WTC11 (cell line): Measurements from ENCODE around the gene REL. TPM values are rescaled to one million over a fixed set of nuclear protein-coding genes. Genes with fewer than 3 reads are reported as not detected.

Source experiments
- ATAC-seq: fragments of 200-7000 bp; cut with Tn5 transposase; 2 replicates; pipeline ENCODE4 v1.10.0; 2021; ENCODE audit warnings: mild to moderate bottlenecking, moderate library complexity
- CTCF ChIA-PET: fragments of 300-600 bp; sonication (Branson Sonifier 250); formaldehyde crosslinking; loops from one replicate; lab custom pipeline; 2021; ENCODE audit warnings: antibody characterized with exemption; lab: Charles Lee
- POLR2A ChIA-PET: fragments of 350-600 bp; sonication (Branson Sonifier 250); formaldehyde crosslinking; loops from one replicate; lab custom pipeline; 2021; ENCODE audit warnings: antibody characterized with exemption; lab: Charles Lee
- DNase-seq: peaks from one replicate; pipeline ENCODE4 v3.0.0; 2021; ENCODE audit warnings: low spot score
- H3K27ac Mint-ChIP-seq: 2 replicates; pipeline ENCODE4 v1.8.0; 2021; ENCODE audit warnings: mixed read lengths
- H3K27me3 Mint-ChIP-seq: 2 replicates; pipeline ENCODE4 v1.8.0; 2021; ENCODE audit warnings: low read depth, mild to moderate bottlenecking, moderate library complexity, mixed read lengths
- H3K36me3 Mint-ChIP-seq: 2 replicates; pipeline ENCODE4 v1.8.0; 2021; ENCODE audit warnings: mixed read lengths
- H3K4me1 Mint-ChIP-seq: 2 replicates; pipeline ENCODE4 v1.8.0; 2022; ENCODE audit warnings: mixed read lengths
- H3K4me3 Mint-ChIP-seq: 2 replicates; pipeline ENCODE4 v1.8.0; 2021; ENCODE audit warnings: mild to moderate bottlenecking, moderate library complexity, mixed read lengths
- H3K9me3 Mint-ChIP-seq: 2 replicates; pipeline ENCODE4 v1.8.0; 2021; ENCODE audit warnings: mixed read lengths
- AR ChIP-seq: fragments of 250-450 bp; sonication (Bioruptor Pico); IDR thresholded peaks from 2 replicates; pipeline ENCODE4 v1.9.0; 2021; ENCODE audit warnings: mild to moderate bottlenecking
- ATF3 ChIP-seq: sonication (generic); formaldehyde crosslinking; conservative IDR thresholded peaks from 2 replicates; pipeline ENCODE4 v1.8.1; 2022; ENCODE audit warnings: mild to moderate bottlenecking, missing genetic modification reagents
- ATF6 ChIP-seq: sonication (generic); formaldehyde crosslinking; IDR thresholded peaks from 2 replicates; pipeline ENCODE4 v1.8.1; 2023; ENCODE audit warnings: mild to moderate bottlenecking, missing genetic modification reagents
- CBFB ChIP-seq: sonication (generic); formaldehyde crosslinking; IDR thresholded peaks from 2 replicates; pipeline ENCODE4 v1.8.1; 2022; ENCODE audit warnings: mild to moderate bottlenecking, low read depth, missing genetic modification reagents
- EMX1 ChIP-seq: fragments of 250-450 bp; sonication (Bioruptor Pico); IDR thresholded peaks from 2 replicates; pipeline ENCODE4 v1.8.0; 2021; ENCODE audit warnings: mild to moderate bottlenecking
- ERG ChIP-seq: fragments of 250-450 bp; sonication (Bioruptor Pico); IDR thresholded peaks from 2 replicates; pipeline ENCODE4 v1.8.0; 2021; ENCODE audit warnings: mild to moderate bottlenecking
- FOXK1 ChIP-seq: sonication (generic); formaldehyde crosslinking; IDR thresholded peaks from 2 replicates; pipeline ENCODE4 v1.8.0; 2022; ENCODE audit warnings: mild to moderate bottlenecking, moderate library complexity, missing genetic modification reagents
- FOXP1 ChIP-seq: sonication (generic); formaldehyde crosslinking; IDR thresholded peaks from 2 replicates; pipeline ENCODE4 v1.8.0; 2022; ENCODE audit warnings: missing genetic modification reagents, mild to moderate bottlenecking, moderate library complexity, borderline replicate concordance
- GTF2I ChIP-seq: fragments of 250-450 bp; sonication (Bioruptor Pico); conservative IDR thresholded peaks from 2 replicates; pipeline ENCODE4 v1.4.0; 2021; ENCODE audit warnings: mild to moderate bottlenecking
- MAX ChIP-seq: sonication (generic); formaldehyde crosslinking; IDR thresholded peaks from 2 replicates; pipeline ENCODE4 v1.8.0; 2022; ENCODE audit warnings: mild to moderate bottlenecking, missing genetic modification reagents
- NFE2L1 ChIP-seq: sonication (generic); formaldehyde crosslinking; IDR thresholded peaks from 2 replicates; pipeline ENCODE4 v1.8.1; 2023; ENCODE audit warnings: missing genetic modification reagents
- NR3C1 ChIP-seq: sonication (generic); formaldehyde crosslinking; conservative IDR thresholded peaks from 2 replicates; pipeline ENCODE4 v1.8.1; 2023; ENCODE audit warnings: low read depth, mild to moderate bottlenecking, missing genetic modification reagents
- SMAD3 ChIP-seq: sonication (generic); formaldehyde crosslinking; IDR thresholded peaks from 2 replicates; pipeline ENCODE4 v1.8.0; 2022; ENCODE audit warnings: missing genetic modification reagents, mild to moderate bottlenecking, borderline replicate concordance
- ZNF671 ChIP-seq: fragments of 250-450 bp; sonication (Bioruptor Pico); IDR thresholded peaks from 2 replicates; pipeline ENCODE4 v1.8.0; 2021; ENCODE audit warnings: mild to moderate bottlenecking
- ZSCAN18 ChIP-seq: fragments of 250-450 bp; sonication (Bioruptor Pico); IDR thresholded peaks from 2 replicates; pipeline ENCODE4 v2.1.2; 2022; ENCODE audit warnings: mild to moderate bottlenecking, moderate library complexity
- total RNA-seq: library from RNA; stranded (reverse); gene quantifications from 3 replicates; pipeline ENCODE4 v1.2.3, GENCODE V29; 2021

Gene REL
- total RNA-seq, 1 experiment from 2014 or later: 8.4 TPM

- TF ChIP-seq EMX1 (CRISPR knock-in tag): no peak
- TF ChIP-seq ATF3 (CRISPR knock-in tag): no peak
- no peak for TF ChIP-seq CBFB
- no peak for TF ChIP-seq NR3C1 (CRISPR knock-in tag)
- TF ChIP-seq ZNF671 (CRISPR knock-in tag): no peak
- TF ChIP-seq ATF6 (CRISPR knock-in tag): no peak
- TF ChIP-seq, all 79 proteins: peak for 0
Observed at GRCh38 chr2:60965499-60965785, 84.1 kb downstream of the REL start (continued).

- no peaks in the 10 kb centered on the region for H3K9me3 Mint-ChIP-seq
- peaks cover 15% of the 10 kb centered on the region for H3K4me1 Mint-ChIP-seq
- ATAC-seq: no peak
- H3K36me3 Mint-ChIP-seq: no peaks in the 10 kb centered on the region
- DNase-seq: no peak
- H3K4me3 Mint-ChIP-seq: no peak overlapping the region
- no peak overlapping the region for H3K27ac Mint-ChIP-seq
- CTCF ChIA-PET: no interaction called here
- POLR2A ChIA-PET: no interaction called here
- no peaks in the 10 kb centered on the region for H3K27me3 Mint-ChIP-seq
- no peak for TF ChIP-seq MAX
- TF ChIP-seq FOXK1 (CRISPR knock-in tag): no peak
- TF ChIP-seq ZSCAN18 (CRISPR knock-in tag): no peak
- TF ChIP-seq SMAD3 (CRISPR knock-in tag): no peak
- TF ChIP-seq ERG (CRISPR knock-in tag): no peak
- no peak for TF ChIP-seq GTF2I
- no peak for TF ChIP-seq NFE2L1 (CRISPR knock-in tag)
Observed at GRCh38 chr2:60966507-60967405, 85.4 kb downstream of the REL start.

- ATAC-seq: peak; percentile 39
Observed at GRCh38 chr2:60972889-60973656, 91.7 kb downstream of the REL start.

More at GRCh38 chr2:60972889-60973656, 91.7 kb downstream of the REL start:
- Mint-ChIP-seq H3K36me3 (no peaks in the 10 kb centered on the region), H3K9me3 (no peaks in the 10 kb centered on the region), H3K27ac (no peak overlapping the region), H3K27me3 (no peaks in the 10 kb centered on the region), H3K4me3 (no peak overlapping the region), H3K4me1 (no peaks in the 10 kb centered on the region)
- CTCF ChIA-PET: interaction anchor here (1.3 kb wide), 1 partner anchor 266 kb away, joined by 4 read pairs; no protein-coding TSS in a partner anchor
- TF ChIP-seq FOXP1 (CRISPR knock-in tag) (peak; percentile 53; the same call in 1 of the 2 replicates), AR (CRISPR knock-in tag) (no peak)
- DNase-seq: peak; percentile 17
- POLR2A ChIA-PET: no interaction called here
